GM12801 (cell line): Measurements from ENCODE around the gene OR14K1.

Experiments used
- CTCF ChIP-seq: IDR thresholded peaks from one replicate; pipeline ENCODE4 v1.5.1; 2011; ENCODE audit warnings: control low read depth; ENCODE audit not compliant: insufficient read length; ENCODE audit errors: extremely low read depth

OR14K1 gene

GRCh38 chr1:247738315-247738714 is at the start of gene OR14K1:
Gene OR14K1, plus strand, starts transcription at chr1:247738615. Its CDS starts 0 bp downstream, at chr1:247738615.
- no peak for TF ChIP-seq CTCF

- no peak for TF ChIP-seq CTCF
Measured at GRCh38 chr1:247701338-247701737, 37.1 kb upstream of the OR14K1 start.

DNA sequence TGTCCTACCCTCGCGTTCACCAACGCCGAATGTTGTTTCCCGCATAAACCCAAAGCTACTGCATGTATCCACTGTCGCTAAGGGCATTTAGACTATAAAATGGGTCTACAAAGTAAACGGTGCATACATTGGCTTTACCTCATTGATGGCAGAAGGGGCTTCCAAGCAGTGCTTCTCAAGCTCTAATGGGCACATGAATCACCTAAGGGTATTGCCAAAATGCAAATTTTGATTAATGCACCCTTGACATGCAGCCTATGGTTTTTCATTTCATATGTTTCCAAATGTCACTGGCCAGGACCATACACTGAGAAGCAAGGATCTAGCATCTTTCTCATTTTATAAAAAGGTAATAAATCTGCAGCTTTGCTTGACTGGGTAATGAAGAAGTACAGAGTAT is 24.7 kb upstream of the OR14K1 start:
- TF ChIP-seq CTCF: no peak

DNA sequence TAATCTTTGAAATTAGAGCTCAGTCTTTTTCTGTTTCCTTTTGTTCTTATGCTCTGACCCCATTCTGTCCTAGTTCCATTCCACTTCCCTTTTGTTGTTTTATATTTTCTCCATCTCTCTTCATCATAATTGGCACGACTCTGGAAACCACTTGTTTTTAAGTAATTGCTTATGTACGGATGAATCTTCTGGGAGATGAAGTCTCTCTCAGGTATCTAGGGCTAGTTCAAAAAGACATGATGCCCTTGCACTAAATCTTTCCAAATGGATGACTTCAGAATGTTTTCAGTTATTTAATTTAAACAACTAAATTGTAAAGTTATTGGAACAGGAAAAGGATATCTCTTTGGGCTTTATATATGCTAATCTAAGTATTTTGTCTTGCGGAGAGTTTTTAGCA is 21.9 kb upstream of the OR14K1 start, which contains the start of gene OR6F1:
Gene OR6F1 (minus strand): TSS at position 101 of the 400 bp plus-strand sequence. CDS start 3,891 bp downstream, outside the sequence.
- TF ChIP-seq CTCF: no peak

- TF ChIP-seq CTCF: no peak
Measured at GRCh38 chr1:247721222-247721621, 17.2 kb upstream of the OR14K1 start.

- no peak for TF ChIP-seq CTCF
Measured at GRCh38 chr1:247740721-247741120, 2.3 kb downstream of the OR14K1 start.

- TF ChIP-seq CTCF: no peak
Measured at GRCh38 chr1:247741756-247742155, 3.3 kb downstream of the OR14K1 start.
